SK-N-SH (cell line): ENCODE results near the gene HOXC11. TPM values are rescaled to one million over a fixed set of nuclear protein-coding genes. Genes with fewer than 3 reads are reported as not detected.

ENCODE experiments used
- CTCF ChIA-PET: fragments of 300-600, 350-600 bp; formaldehyde crosslinking; extraction: SDS; loops from one replicate; lab custom pipeline; 2021; lab: Yijun Ruan, JAX
- POLR2A ChIA-PET: fragments of 350-600 bp; sonication (Branson Sonifier 250); formaldehyde crosslinking; extraction: SDS; loops from one replicate; lab custom pipeline; 2020; ENCODE audit warnings: antibody characterized with exemption, inconsistent platforms; lab: Yijun Ruan, JAX
- DNase-seq: peaks from one replicate; pipeline ENCODE4 v3.0.0; 2012
- H2AFZ ChIP-seq: fragments of 200-600 bp; sonication (generic); 2 replicates; pipeline ENCODE4 v1.8.1; 2016; ENCODE audit warnings: antibody characterized with exemption, mild to moderate bottlenecking, low read depth
- H3F3A ChIP-seq: fragments of 200-600 bp; sonication (generic); replicated peaks from 2 replicates; pipeline ENCODE3; 2016; ENCODE audit warnings: antibody characterized with exemption, mild to moderate bottlenecking; ENCODE audit not compliant: insufficient read depth
- H3K27ac ChIP-seq, 2 experiments: fragments of 200-500 bp in 1 of 2; fragments of 200-600 bp in 1 of 2; sonication (Bioruptor generic) in 1 of 2; sonication (generic), shearing (Covaris generic) in 1 of 2; 2 replicates each; pipeline versions ENCODE4 v1.5.1 to v1.6.1; 2014 to 2016; ENCODE audit warnings: low read depth in 2 of 2, inconsistent platforms in 1 of 2, low read length in 1 of 2, mild to moderate bottlenecking in 1 of 2, mixed read lengths in 1 of 2
- H3K27me3 ChIP-seq: fragments of 200-600 bp; sonication (generic), shearing (Covaris generic); 2 replicates; pipeline ENCODE4 v1.6.1; 2016; ENCODE audit warnings: mixed run types; ENCODE audit not compliant: insufficient read depth
- H3K36me3 ChIP-seq, 2 experiments: fragments of 200-500 bp in 1 of 2; fragments of 200-600 bp in 1 of 2; sonication (Bioruptor generic) in 1 of 2; sonication (generic) in 1 of 2; replicated peaks in 1 of 2; 2 replicates each; pipeline versions ENCODE3 to v1.5.1; 2014 to 2016; ENCODE audit warnings: low read length in 1 of 2, mild to moderate bottlenecking in 1 of 2; ENCODE audit not compliant: insufficient read depth in 2 of 2, control insufficient read depth in 1 of 2
- H3K4me1 ChIP-seq, 2 experiments: fragments of 200-500 bp in 1 of 2; fragments of 200-600 bp in 1 of 2; sonication (Bioruptor generic) in 1 of 2; sonication (generic), shearing (Covaris generic) in 1 of 2; 2 replicates each; pipeline versions ENCODE4 v1.5.1 to v1.6.1; 2014 to 2016; ENCODE audit warnings: low read depth in 1 of 2, low read length in 1 of 2, mixed run types in 1 of 2; ENCODE audit not compliant: insufficient read depth in 2 of 2, control insufficient read depth in 1 of 2
- H3K4me2 ChIP-seq: fragments of 200-600 bp; sonication (generic), shearing (Covaris generic); 2 replicates; pipeline ENCODE4 v1.6.1; 2017; ENCODE audit warnings: mixed run types
- H3K4me3 ChIP-seq, 2 experiments: fragments of 200-500 bp in 1 of 2; fragments of 200-600 bp in 1 of 2; sonication (Bioruptor generic) in 1 of 2; sonication (generic), shearing (Covaris generic) in 1 of 2; 2 replicates each; pipeline versions ENCODE4 v1.5.1 to v1.8.1; 2014 to 2016; ENCODE audit warnings: low read depth in 2 of 2, inconsistent platforms in 1 of 2, low read length in 1 of 2, mild to moderate bottlenecking in 1 of 2, mixed read lengths in 1 of 2, moderate library complexity in 1 of 2
- H3K79me2 ChIP-seq: fragments of 200-600 bp; sonication (generic); 2 replicates; pipeline ENCODE4 v1.8.1; 2017; ENCODE audit warnings: mild to moderate bottlenecking; ENCODE audit not compliant: insufficient read depth
- H3K9ac ChIP-seq: fragments of 200-600 bp; sonication (generic); 2 replicates; pipeline ENCODE4 v1.6.1; 2017; ENCODE audit warnings: mixed run types
- H3K9me2 ChIP-seq: fragments of 200-600 bp; sonication (generic); 2 replicates; pipeline ENCODE4 v1.6.1; 2017; ENCODE audit warnings: mixed run types
- H3K9me3 ChIP-seq: fragments of 200-600 bp; sonication (generic); 2 replicates; pipeline ENCODE4 v1.6.1; 2017; ENCODE audit warnings: mixed run types, mild to moderate bottlenecking, moderate library complexity
- H4K20me1 ChIP-seq: fragments of 200-600 bp; sonication (generic); 2 replicates; pipeline ENCODE4 v1.6.1; 2017; ENCODE audit warnings: mild to moderate bottlenecking, mixed run types; ENCODE audit not compliant: insufficient read depth
- ELF1 ChIP-seq: IDR thresholded peaks from 2 replicates; pipeline ENCODE4 v1.4.0; 2012
- EZH2phosphoT487 ChIP-seq: fragments of 200-600 bp; sonication (generic); IDR thresholded peaks from 2 replicates; pipeline ENCODE4 v1.6.1; 2017; ENCODE audit warnings: low read depth, mixed run types, mild to moderate bottlenecking, antibody characterized with exemption, moderate library complexity, borderline replicate concordance
- GATA2 ChIP-seq: sonication (generic); formaldehyde crosslinking; IDR thresholded peaks from 2 replicates; pipeline ENCODE4 v1.5.0; 2020; ENCODE audit warnings: mild to moderate bottlenecking, missing genetic modification reagents
- RFX5 ChIP-seq: IDR thresholded peaks from 2 replicates; pipeline ENCODE4 v1.6.1; 2012; ENCODE audit warnings: mild to moderate bottlenecking, improper control_type of control experiment, low read length
- RXRA ChIP-seq: IDR thresholded peaks from 2 replicates; pipeline ENCODE4 v1.4.0; 2012; ENCODE audit warnings: low read depth, mild to moderate bottlenecking, borderline replicate concordance
- SMC3 ChIP-seq: IDR thresholded peaks from 2 replicates; pipeline ENCODE4 v1.6.1; 2012; ENCODE audit warnings: low read depth, low read length, improper control_type of control experiment
- TEAD4 ChIP-seq: IDR thresholded peaks from 2 replicates; pipeline ENCODE4 v1.4.0; 2012; ENCODE audit warnings: mild to moderate bottlenecking, borderline replicate concordance; ENCODE audit not compliant: insufficient read depth
- ZBTB33 ChIP-seq: IDR thresholded peaks from 2 replicates; pipeline ENCODE4 v1.4.0; 2012; ENCODE audit warnings: low read depth, borderline replicate concordance
- WGBS: methylation state at CpG from one replicate; pipeline ENCODE4 v1.1.6; 2017; ENCODE audit warnings: low lambda C conversion rate; 5-methylcytosine and 5-hydroxymethylcytosine counted together
- polyA plus RNA-seq, 3 experiments: library from polyadenylated mRNA; depleted of rRNA; stranded (reverse); fragments of >200 nt; gene quantifications; 2 replicates each; pipeline ENCODE4 v1.2.3, GENCODE V29; 2012

The HOXC11 gene
- polyA plus RNA-seq, 1 of the 3 experiments (the other 2 are of a cell fraction): not detected

GRCh38 chr12:53975479-53976152 is 2.7 kb downstream of the HOXC11 start:
- Histone ChIP-seq H3F3A (peaks cover 3% of the 10 kb centered on the region), H3K9ac (no peak overlapping the region), H3K79me2 (no peaks in the 10 kb centered on the region), H3K36me3 (no peaks in the 10 kb centered on the region), H3K4me3 (no peak overlapping the region), H3K27ac (no peak overlapping the region), H2AFZ (no peak overlapping the region), H3K9me2 (no peaks in the 10 kb centered on the region), H4K20me1 (0 out of 2 replicates have a peak, but pooled peaks cover 2% of the 10 kb centered on the region), H3K4me1 (peaks cover 0 to 2% of the 10 kb centered on the region in 2 experiments; a peak in 2 of 4 replicates), H3K4me2 (0 out of 2 replicates have a peak overlapping the region, but pooled peaks have one; percentile 56), H3K9me3 (no peaks in the 10 kb centered on the region), H3K27me3 (peaks cover 98% of the 10 kb centered on the region)
- DNase-seq: no peak
- TF ChIP-seq GATA2 (CRISPR knock-in tag) (no peak), RXRA (no peak), ZBTB33 (no peak), RFX5 (no peak), TEAD4 (no peak), SMC3 (no peak)
- WGBS: 32% methylated on average over 30 of the region's 31 CpGs
- POLR2A ChIA-PET: no interaction called here
- CTCF ChIA-PET: interaction anchor here (0.8 to 12.7 kb wide), 6 partner anchors 9 to 238 kb away, joined by 3 to 134 read pairs (median 4); partner anchors contain the start of genes HOXC10 and HOXC9

- ChIA-PET CTCF (interaction anchor here (0.8 to 12.7 kb wide), 6 partner anchors 10 to 238 kb away, joined by 3 to 134 read pairs (median 4); partner anchors contain the start of genes HOXC10 and HOXC9), POLR2A (interaction anchor here (0.6 kb wide), 1 partner anchor 78 kb away, joined by 3 read pairs; no protein-coding TSS in a partner anchor)
- no peak for DNase-seq
- H3F3A ChIP-seq: peaks cover 3% of the 10 kb centered on the region
- H3K4me3 ChIP-seq: no peak overlapping the region
- no peak overlapping the region for H3K9ac ChIP-seq
- no peak overlapping the region for H3K27ac ChIP-seq
- TF ChIP-seq ELF1 (no peak), EZH2phosphoT487 (0 out of 2 replicates have a peak, but pooled peaks have one; percentile 12)
- no peak overlapping the region for H2AFZ ChIP-seq
- peaks cover 0 to 2% of the 10 kb centered on the region in 2 experiments; a peak in 2 of 4 replicates for H3K4me1 ChIP-seq
- 22% methylated on average over 17 of the region's 21 CpGs for WGBS
- no peaks in the 10 kb centered on the region for H3K9me3 ChIP-seq
- H3K79me2 ChIP-seq: no peaks in the 10 kb centered on the region
- no peaks in the 10 kb centered on the region for H3K9me2 ChIP-seq
- peaks cover 98% of the 10 kb centered on the region for H3K27me3 ChIP-seq
- 0 out of 2 replicates have a peak, but pooled peaks cover 2% of the 10 kb centered on the region for H4K20me1 ChIP-seq
- no peak overlapping the region for H3K4me2 ChIP-seq
- no peaks in the 10 kb centered on the region for H3K36me3 ChIP-seq
Observed at GRCh38 chr12:53976172-53976822, 3.4 kb downstream of the HOXC11 start.
